Cardiac muscle cell (in vitro differentiated cells and primary cell): ENCODE measurements around the gene GOLPH3L. TPM values are rescaled to one million over a fixed set of nuclear protein-coding genes. Genes with fewer than 3 reads are reported as not detected.
A peak's percentile ranks its signal among the peaks of the same experiment; 100 is the strongest.

Experiments
- DNase-seq, 2 donors: peaks; one replicate each; pipeline versions ENCODE4 v3.0.0 to v3.0.0-alpha.2; 2010 to 2017; ENCODE audit warnings: low read depth in 1 of 2, low spot score in 1 of 2
- H3K27ac ChIP-seq: fragments of 200-600 bp; sonication (generic); 2 replicates; pipeline ENCODE4 v1.5.1; 2016
- H3K27me3 ChIP-seq: fragments of 200-600 bp; sonication (generic); 2 replicates; pipeline ENCODE4 v1.6.0; 2016; ENCODE audit warnings: control low read depth
- H3K36me3 ChIP-seq: fragments of 200-600 bp; sonication (generic); 2 replicates; pipeline ENCODE4 v1.5.1; 2016; ENCODE audit warnings: control low read depth
- H3K4me1 ChIP-seq: fragments of 200-600 bp; sonication (generic); 2 replicates; pipeline ENCODE4 v1.8.1; 2017; ENCODE audit warnings: low read depth, mild to moderate bottlenecking, mixed run types
- H3K4me3 ChIP-seq: fragments of 200-600 bp; sonication (generic); 2 replicates; pipeline ENCODE4 v1.5.1; 2016; ENCODE audit warnings: mild to moderate bottlenecking
- H3K9me3 ChIP-seq: fragments of 200-600 bp; sonication (generic); 2 replicates; pipeline ENCODE4 v1.5.1; 2017; ENCODE audit warnings: low read depth, mild to moderate bottlenecking, control low read depth
- CTCF ChIP-seq: IDR thresholded peaks from 2 replicates; pipeline ENCODE4 v1.5.1; 2012; ENCODE audit warnings: low read depth, mild to moderate bottlenecking, low read length
- polyA plus RNA-seq: library from polyadenylated mRNA; unstranded; fragments of >200 nt; fragmentation: Nextera tagmentation; extraction: Ambion mirVana; gene quantifications from 2 replicates; pipeline ENCODE4 v1.2.1, GENCODE V29; 2016
- total RNA-seq: library from RNA; depleted of rRNA; stranded (reverse); fragments of >200 nt; gene quantifications from 2 replicates; pipeline ENCODE4 v1.2.3, GENCODE V29; 2016

The GOLPH3L gene
- total and polyA plus RNA-seq, 2 experiments from 2014 or later, result 6.6 to 22.3 TPM

DNA sequence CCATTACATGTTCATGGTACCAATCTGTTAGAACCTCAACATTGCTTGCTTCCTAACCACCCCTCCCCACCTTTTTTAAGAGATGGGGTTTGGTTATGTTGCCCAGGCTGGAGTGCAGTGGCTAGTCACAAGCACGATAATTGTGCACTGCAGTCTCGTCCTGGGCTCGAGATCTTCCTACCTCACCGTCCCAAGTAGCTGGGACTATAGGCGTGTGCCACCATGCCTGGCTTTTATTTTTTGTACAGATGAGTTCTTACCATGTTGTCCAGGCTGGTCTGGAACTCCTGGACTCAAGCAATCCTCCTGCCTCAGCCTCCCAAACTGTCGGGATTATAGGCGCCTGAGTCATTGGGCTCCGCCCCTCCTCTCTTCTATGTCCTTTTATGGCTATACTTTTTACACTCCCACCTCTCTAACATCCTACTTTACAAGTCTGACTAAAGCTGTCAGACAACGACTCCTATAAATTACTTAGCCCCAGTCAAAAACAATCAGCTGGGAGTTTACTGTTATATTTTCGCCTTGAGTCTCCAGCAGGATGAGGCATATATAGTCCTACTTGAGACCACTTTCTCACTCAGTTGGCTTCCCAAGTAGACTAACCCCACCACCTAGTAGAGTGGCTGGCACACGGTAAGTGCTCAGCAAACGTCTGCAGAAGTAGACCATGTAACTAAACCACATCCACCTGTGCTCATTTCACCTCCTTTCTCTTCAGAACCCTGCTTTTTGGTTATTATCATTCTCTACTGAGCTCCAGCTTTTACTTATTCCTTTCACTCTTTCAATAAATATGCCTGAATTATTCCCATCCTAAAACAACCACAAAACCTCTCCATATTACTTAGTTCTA, 81.4 kb downstream of the GOLPH3L start:
- TF ChIP-seq CTCF, result no peak
- DNase-seq, result no peak
- Histone ChIP-seq H3K36me3 (peaks cover 26% of the 10 kb centered on the region), H3K27me3 (no peaks in the 10 kb centered on the region), H3K9me3 (no peaks in the 10 kb centered on the region), H3K4me3 (no peak overlapping the region), H3K4me1 (no peaks in the 10 kb centered on the region), H3K27ac (no peak overlapping the region)

DNA sequence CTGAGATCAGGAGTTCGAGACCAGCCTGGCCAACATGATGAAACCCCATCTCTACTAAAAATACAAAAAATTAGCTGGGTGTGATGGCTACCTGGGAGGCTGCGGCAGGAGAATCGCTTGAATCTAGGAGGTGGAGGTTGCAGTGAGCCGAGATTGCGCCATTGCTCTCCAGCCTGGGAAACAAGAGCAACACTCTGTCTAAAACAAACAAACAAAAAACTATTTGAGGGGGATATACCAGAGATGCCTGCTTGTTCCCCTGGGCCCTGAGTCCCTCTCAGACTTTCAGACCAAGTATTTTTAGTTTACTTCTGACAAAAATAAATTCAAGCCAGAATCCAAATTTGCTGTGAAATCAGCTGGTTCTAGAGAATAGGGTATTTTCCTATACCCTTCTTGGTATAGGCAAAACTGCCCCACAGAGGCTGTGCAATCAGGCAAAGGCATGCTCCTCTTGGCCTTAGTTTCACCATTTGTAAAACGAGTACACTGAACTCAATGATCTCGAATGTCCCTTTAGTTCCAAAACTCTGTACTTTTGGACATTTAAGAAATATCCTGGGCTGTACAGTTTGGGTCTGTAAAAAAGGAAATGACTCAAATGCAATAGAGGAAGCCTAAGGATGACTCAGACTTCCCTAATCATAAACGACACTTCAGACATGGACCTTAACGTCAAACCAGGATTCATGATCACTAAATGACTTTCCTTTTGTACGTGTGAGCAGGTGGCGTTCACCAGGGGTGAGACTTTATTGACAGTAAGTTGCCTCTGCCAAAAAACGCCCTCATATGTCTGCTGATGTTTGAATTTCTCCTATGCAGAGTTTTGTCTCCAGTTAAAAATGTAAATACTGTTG, 83.7 kb downstream of the GOLPH3L start:
- no peaks in the 10 kb centered on the region for H3K9me3 ChIP-seq
- H3K27me3 ChIP-seq, result no peaks in the 10 kb centered on the region
- no peak overlapping the region for H3K27ac ChIP-seq
- no peak overlapping the region for H3K4me3 ChIP-seq
- H3K4me1 ChIP-seq, result peaks cover 4% of the 10 kb centered on the region
- peaks cover 8% of the 10 kb centered on the region for H3K36me3 ChIP-seq
- peak in 1 of 2 donors; percentile 87 for DNase-seq
- no peak for TF ChIP-seq CTCF

DNA sequence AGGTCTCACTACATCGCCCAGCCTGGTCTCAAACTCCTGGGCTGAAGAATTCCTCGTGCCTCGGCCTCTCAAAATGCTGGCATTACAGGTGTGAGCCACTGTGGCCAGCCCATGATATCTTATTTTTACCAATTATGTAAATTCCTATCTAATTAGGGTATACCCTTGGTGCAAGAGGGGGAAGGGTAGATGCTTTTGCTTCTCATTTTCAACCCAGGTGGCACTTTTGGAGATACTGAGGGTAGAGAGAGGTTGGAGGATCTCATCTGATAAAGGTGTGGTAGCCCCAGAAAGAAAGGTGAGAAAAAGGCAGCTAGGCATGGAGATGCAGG, 85.0 kb downstream of the GOLPH3L start:
- no peak overlapping the region for H3K4me3 ChIP-seq
- peaks cover 4% of the 10 kb centered on the region for H3K4me1 ChIP-seq
- no peaks in the 10 kb centered on the region for H3K27me3 ChIP-seq
- H3K36me3 ChIP-seq, result peaks cover 4% of the 10 kb centered on the region
- no peaks in the 10 kb centered on the region for H3K9me3 ChIP-seq
- no peak for DNase-seq
- H3K27ac ChIP-seq, result peak overlapping the region; percentile 28
- TF ChIP-seq CTCF, result no peak

- Histone ChIP-seq H3K36me3 (peaks cover 3% of the 10 kb centered on the region), H3K27me3 (no peaks in the 10 kb centered on the region), H3K4me1 (peaks cover 4% of the 10 kb centered on the region), H3K4me3 (no peak overlapping the region), H3K27ac (no peak overlapping the region), H3K9me3 (no peaks in the 10 kb centered on the region)
- no peak for TF ChIP-seq CTCF
- no peak for DNase-seq
Observed at GRCh38 chr1:150610576-150610975, 86.4 kb downstream of the GOLPH3L start.

GRCh38 chr1:150609732-150610131, 87.2 kb downstream of the GOLPH3L start:
- Histone ChIP-seq H3K4me1 (peaks cover 4% of the 10 kb centered on the region), H3K27me3 (no peaks in the 10 kb centered on the region), H3K4me3 (no peak overlapping the region), H3K36me3 (peaks cover 3% of the 10 kb centered on the region), H3K9me3 (no peaks in the 10 kb centered on the region), H3K27ac (peak overlapping the region; percentile 81)
- peak in 1 of 2 donors; percentile 68 for DNase-seq
- TF ChIP-seq CTCF, result no peak
